HepG2 (cell line): Measurements from ENCODE around the gene CD177.

ENCODE experiments used
- ATF2 ChIP-seq: sonication (generic); formaldehyde crosslinking; IDR thresholded peaks from 2 replicates; pipeline ENCODE4 v1.4.0; 2020; ENCODE audit warnings: missing genetic modification reagents
- EZH2 ChIP-seq: conservative IDR thresholded peaks from 2 replicates; pipeline ENCODE4 v1.6.1; 2012; ENCODE audit warnings: mild to moderate bottlenecking, low read depth, low read length, moderate library complexity
- FOXA1 ChIP-seq, 2 experiments: fragments of 450-650 bp in 1 of 2; sonication (generic) in 1 of 2; formaldehyde crosslinking in 1 of 2; IDR thresholded peaks; 2 replicates each; pipeline versions ENCODE4 v1.4.0 to v1.6.1; 2016 to 2020; ENCODE audit warnings: missing genetic modification reagents in 1 of 2
- HNRNPK ChIP-seq: fragments of 200-400 bp; formaldehyde crosslinking; IDR thresholded peaks from 2 replicates; pipeline ENCODE4 v1.6.1; 2018; ENCODE audit warnings: low read length, low read depth, moderate library complexity, mild to moderate bottlenecking; ENCODE audit not compliant: poor library complexity, severe bottlenecking
- KLF16 ChIP-seq, 2 experiments: sonication (generic) in 1 of 2; formaldehyde crosslinking in 1 of 2; IDR thresholded peaks; 2 replicates each; pipeline versions ENCODE4 v1.6.1 to v1.8.0; 2016 to 2023; ENCODE audit warnings: missing genetic modification reagents in 2 of 2, missing compliant biosample characterization in 1 of 2
- MAFG ChIP-seq: sonication (generic); formaldehyde crosslinking; IDR thresholded peaks from 2 replicates; pipeline ENCODE4 v1.5.1; 2020; ENCODE audit warnings: mild to moderate bottlenecking, missing genetic modification reagents
- MAX ChIP-seq: IDR thresholded peaks from 2 replicates; pipeline ENCODE4 v1.6.1; 2012; ENCODE audit warnings: inconsistent platforms
- SMC3 ChIP-seq: IDR thresholded peaks from 2 replicates; pipeline ENCODE4 v1.6.1; 2011; ENCODE audit warnings: low read length, improper control_type of control experiment
- SRF ChIP-seq: IDR thresholded peaks from 2 replicates; pipeline ENCODE4 v1.6.1; 2011; ENCODE audit warnings: mild to moderate bottlenecking, low read depth, low read length, moderate library complexity
- TRIM22 ChIP-seq: fragments of 450-650 bp; IDR thresholded peaks from 2 replicates; pipeline ENCODE4 v1.6.1; 2017
- ZBTB44 ChIP-seq: sonication (generic); formaldehyde crosslinking; IDR thresholded peaks from 2 replicates; pipeline ENCODE4 v1.4.0; 2020; ENCODE audit warnings: missing genetic modification reagents
- ZNF263 ChIP-seq: sonication (generic); formaldehyde crosslinking; IDR thresholded peaks from 2 replicates; pipeline ENCODE4 v1.4.0; 2020; ENCODE audit warnings: missing genetic modification reagents

- TF ChIP-seq SMC3 (no peak), ZBTB44 (CRISPR knock-in tag) (no peak), MAFG (CRISPR knock-in tag) (no peak), ZNF263 (CRISPR knock-in tag) (no peak), EZH2 (no peak), TRIM22 (no peak), MAX (no peak), ATF2 (CRISPR knock-in tag) (no peak), FOXA1 (IDR thresholded peaks at IDR 0.05) (no peak), FOXA1 (CRISPR knock-in tag; IDR thresholded peaks at IDR 0.05) (no peak), SRF (no peak), KLF16 (CRISPR knock-in tag; IDR thresholded peaks at IDR 0.05) (no peak), HNRNPK (no peak)
Measured at GRCh38 chr19:43313711-43314495, 39.6 kb upstream of the CD177 start.
